ENCODE data around the gene HNRNPUL2. TPM values are rescaled to one million over a fixed set of nuclear protein-coding genes. Genes with fewer than 3 reads are reported as not detected.

HNRNPUL2 gene
- total and polyA plus RNA-seq, 2 of the 8 experiments (the other 6 are each of a cell fraction or from before 2014, with no cell fraction given): 14.9 to 46.4 TPM

DNA sequence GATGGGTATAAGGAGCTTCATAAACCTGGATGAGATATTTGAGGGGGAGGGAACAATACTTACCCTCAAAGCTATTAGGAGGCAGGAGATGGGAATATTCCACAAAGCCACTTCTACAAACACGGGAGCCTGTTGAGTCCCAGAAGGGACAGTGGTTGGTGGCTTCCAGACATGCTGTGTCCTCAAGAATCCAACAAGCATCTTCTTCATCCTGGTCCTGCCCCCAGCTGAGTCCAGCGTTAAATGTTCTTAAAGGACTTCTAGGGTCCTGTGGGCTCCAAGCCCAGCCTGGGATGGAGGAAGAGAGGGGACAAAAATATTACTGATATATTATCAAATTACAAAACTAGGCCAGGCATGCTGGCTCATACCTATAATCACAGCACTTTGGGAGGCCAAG is 59.8 kb downstream of the HNRNPUL2 start (continued):
- no peak for TF ChIP-seq KDM4A (IDR thresholded peaks at IDR 0.05; ENCODE audit: low read depth, low read length, severe bottlenecking)
